HG03442 (cell line): ENCODE data around the gene SMS.

Source experiments
- ATAC-seq: cut with Tn5 transposase; IDR thresholded peaks from one replicate; pipeline ENCODE4 v1.9.1; 2021; ENCODE audit warnings: mild to moderate bottlenecking, moderate library complexity; ENCODE audit not compliant: unreplicated experiment

The SMS gene

GRCh38 chrX:21940356-21940829 is at the start of gene SMS:
Gene SMS, plus strand, starts transcription at chrX:21940709. Its CDS starts 116 bp downstream, at chrX:21940825.
- ATAC-seq: peak; percentile 71

GRCh38 chrX:21905313-21905712 is 35.2 kb upstream of the SMS start:
- ATAC-seq: no peak

GRCh38 chrX:21905953-21906352 is 34.6 kb upstream of the SMS start:
- ATAC-seq: no peak

- no peak for ATAC-seq
These were observed 33.2 kb upstream of the SMS start for GRCh38 chrX:21907260-21907659.

GRCh38 chrX:21911481-21911880 is 29.0 kb upstream of the SMS start:
- no peak for ATAC-seq

- ATAC-seq: no peak
These were observed 28.3 kb upstream of the SMS start for GRCh38 chrX:21912220-21912619.

- ATAC-seq: no peak
These were observed 27.5 kb upstream of the SMS start for GRCh38 chrX:21912989-21913388.

- no peak for ATAC-seq
These were observed 14.4 kb upstream of the SMS start for GRCh38 chrX:21926116-21926515.

- ATAC-seq: peak; percentile 95
These were observed 13.8 kb upstream of the SMS start for GRCh38 chrX:21926527-21927278.

GRCh38 chrX:21929209-21929608 is 11.3 kb upstream of the SMS start:
- no peak for ATAC-seq

- no peak for ATAC-seq
These were observed 9.5 kb upstream of the SMS start for GRCh38 chrX:21930986-21931385.

GRCh38 chrX:21932292-21933002 is 8.1 kb upstream of the SMS start:
- peak; percentile 65 for ATAC-seq

GRCh38 chrX:21933077-21933476 is 7.4 kb upstream of the SMS start:
- ATAC-seq: no peak

- ATAC-seq: no peak
These were observed 6.1 kb upstream of the SMS start for GRCh38 chrX:21934414-21934813.

- ATAC-seq: no peak
These were observed 603 bp upstream of the SMS start for GRCh38 chrX:21939906-21940305.

GRCh38 chrX:21943460-21944135 is 3.1 kb downstream of the SMS start:
- ATAC-seq: no peak

- no peak for ATAC-seq
These were observed 3.7 kb downstream of the SMS start for GRCh38 chrX:21944136-21944615.

- ATAC-seq: no peak
These were observed 6.6 kb downstream of the SMS start for GRCh38 chrX:21946925-21947641.

GRCh38 chrX:21947671-21948070 is 7.2 kb downstream of the SMS start:
- no peak for ATAC-seq

- no peak for ATAC-seq
These were observed 8.5 kb downstream of the SMS start for GRCh38 chrX:21948897-21949578.
